GM21381 (cell line): ENCODE results near the gene DMGDH.
"Not testable (repeated sequence)": the region's sequence is repeated elsewhere in the genome, so short reads cannot be mapped to it uniquely, and the experiment has no call there.

Source experiments
- ATAC-seq: cut with Tn5 transposase; IDR thresholded peaks from one replicate; pipeline ENCODE4 v1.9.1; 2021; ENCODE audit warnings: mild to moderate bottlenecking, moderate library complexity; ENCODE audit not compliant: unreplicated experiment

The DMGDH gene

GRCh38 chr5:79020861-79021561 is 48.5 kb downstream of the DMGDH start:
- no peak for ATAC-seq

- no peak for ATAC-seq
Measured at GRCh38 chr5:79014631-79015030, 54.8 kb downstream of the DMGDH start.

- no peak for ATAC-seq
Measured at GRCh38 chr5:79011869-79012268, 57.6 kb downstream of the DMGDH start.

GRCh38 chr5:79011219-79011836 is 58.1 kb downstream of the DMGDH start:
- no peak for ATAC-seq

GRCh38 chr5:79008362-79008761 is 61.1 kb downstream of the DMGDH start:
- no peak for ATAC-seq

- ATAC-seq: no peak
Measured at GRCh38 chr5:79007872-79008271, 61.6 kb downstream of the DMGDH start.

- no peak for ATAC-seq
Measured at GRCh38 chr5:79005936-79006631, 63.4 kb downstream of the DMGDH start.

- no peak for ATAC-seq
Measured at GRCh38 chr5:79005151-79005550, 64.3 kb downstream of the DMGDH start.

GRCh38 chr5:79002374-79002773 is 67.1 kb downstream of the DMGDH start:
- ATAC-seq: no peak

GRCh38 chr5:79001471-79001870 is 68.0 kb downstream of the DMGDH start:
- no peak for ATAC-seq

- ATAC-seq: no peak
Measured at GRCh38 chr5:78997090-78997489, 72.4 kb downstream of the DMGDH start.

- no peak for ATAC-seq
Measured at GRCh38 chr5:78995521-78996007, 73.9 kb downstream of the DMGDH start.

GRCh38 chr5:78993165-78993564 is 76.3 kb downstream of the DMGDH start:
- ATAC-seq: no peak

GRCh38 chr5:78992146-78992545 is 77.3 kb downstream of the DMGDH start:
- no peak for ATAC-seq

GRCh38 chr5:78989080-78989479 is 80.4 kb downstream of the DMGDH start:
- ATAC-seq: no peak

GRCh38 chr5:78985725-78986223 is 83.7 kb downstream of the DMGDH start:
- ATAC-seq: peak; percentile 38

GRCh38 chr5:78985116-78985724 is 84.3 kb downstream of the DMGDH start, which contains the start of gene ARSB:
Gene ARSB, minus strand, starts transcription at chr5:78985310. Its CDS starts 62 bp downstream, at chr5:78985248.
- ATAC-seq: peak; percentile 40

- peak; percentile 55 for ATAC-seq
Measured at GRCh38 chr5:78984439-78985115, 84.9 kb downstream of the DMGDH start.

- no peak for ATAC-seq
Measured at GRCh38 chr5:78983601-78984438, 85.7 kb downstream of the DMGDH start.

GRCh38 chr5:78983194-78983593 is 86.3 kb downstream of the DMGDH start:
- not testable (repeated sequence) for ATAC-seq
